ENCODE measurements around the gene RRP1.

The RRP1 gene

GRCh38 chr21:43799301-43799840 is 10.0 kb downstream of the RRP1 start:
- Mint-ChIP-seq H3K4me3 (no peak overlapping the region), H3K9me3 (no peaks in the 10 kb centered on the region), H3K36me3 (ENCODE audit: low read depth) (peaks cover 62% of the 10 kb centered on the region), H3K27ac (no peak overlapping the region), H3K27me3 (ENCODE audit: low read depth) (no peaks in the 10 kb centered on the region), H3K4me1 (no peaks in the 10 kb centered on the region)
- TF ChIP-seq CTCF (IDR thresholded peaks at IDR 0.05; ENCODE audit: unreplicated experiment in 3 of 3): no peak

GRCh38 chr21:43800124-43800523 is 10.7 kb downstream of the RRP1 start:
- no peak for TF ChIP-seq CTCF (IDR thresholded peaks at IDR 0.05; ENCODE audit: unreplicated experiment in 3 of 3)
- Mint-ChIP-seq H3K4me3 (no peak overlapping the region), H3K36me3 (ENCODE audit: low read depth) (peaks cover 59% of the 10 kb centered on the region), H3K27me3 (ENCODE audit: low read depth) (no peaks in the 10 kb centered on the region), H3K27ac (no peak overlapping the region), H3K9me3 (no peaks in the 10 kb centered on the region), H3K4me1 (no peaks in the 10 kb centered on the region)

GRCh38 chr21:43800566-43800965 is 11.2 kb downstream of the RRP1 start:
- TF ChIP-seq CTCF (IDR thresholded peaks at IDR 0.05; ENCODE audit: unreplicated experiment in 3 of 3): no peak
- H3K36me3 Mint-ChIP-seq (ENCODE audit: low read depth): peaks cover 56% of the 10 kb centered on the region
- H3K4me1 Mint-ChIP-seq: no peaks in the 10 kb centered on the region
- no peaks in the 10 kb centered on the region for H3K27me3 Mint-ChIP-seq (ENCODE audit: low read depth)
- no peak overlapping the region for H3K27ac Mint-ChIP-seq
- H3K9me3 Mint-ChIP-seq: no peaks in the 10 kb centered on the region
- no peak overlapping the region for H3K4me3 Mint-ChIP-seq

GRCh38 chr21:43801006-43801783 is 11.8 kb downstream of the RRP1 start:
- Mint-ChIP-seq H3K4me1 (no peaks in the 10 kb centered on the region), H3K36me3 (ENCODE audit: low read depth) (peaks cover 58% of the 10 kb centered on the region), H3K27me3 (ENCODE audit: low read depth) (no peaks in the 10 kb centered on the region), H3K27ac (no peak overlapping the region), H3K9me3 (no peaks in the 10 kb centered on the region), H3K4me3 (no peak overlapping the region)
- TF ChIP-seq CTCF (IDR thresholded peaks at IDR 0.05; ENCODE audit: unreplicated experiment in 3 of 3): no peak

GRCh38 chr21:43802713-43803313 is 13.4 kb downstream of the RRP1 start:
- Mint-ChIP-seq H3K27ac (no peak overlapping the region), H3K36me3 (ENCODE audit: low read depth) (peaks cover 47% of the 10 kb centered on the region), H3K4me3 (no peak overlapping the region), H3K27me3 (ENCODE audit: low read depth) (no peaks in the 10 kb centered on the region), H3K9me3 (no peaks in the 10 kb centered on the region), H3K4me1 (no peaks in the 10 kb centered on the region)
- TF ChIP-seq CTCF (IDR thresholded peaks at IDR 0.05; ENCODE audit: unreplicated experiment in 3 of 3): no peak
